Nephron progenitor cell (in vitro differentiated cells): ENCODE measurements around the gene MCM7.
A peak's percentile ranks its signal among the peaks of the same experiment; 100 is the strongest.

Experiments used
- DNase-seq: peaks from one replicate; pipeline ENCODE4 v3.0.0; 2021
- H3K27ac Mint-ChIP-seq: 2 replicates; pipeline ENCODE4 v1.8.0; 2021; ENCODE audit warnings: mild to moderate bottlenecking, moderate library complexity, mixed read lengths
- H3K27me3 Mint-ChIP-seq: 2 replicates; pipeline ENCODE4 v1.8.0; 2021; ENCODE audit warnings: mild to moderate bottlenecking, low read depth, mixed read lengths; ENCODE audit not compliant: poor library complexity
- H3K36me3 Mint-ChIP-seq: 2 replicates; pipeline ENCODE4 v1.8.0; 2021; ENCODE audit warnings: low read depth, mixed read lengths
- H3K4me1 Mint-ChIP-seq: 2 replicates; pipeline ENCODE4 v1.8.0; 2021; ENCODE audit warnings: mixed read lengths
- H3K4me3 Mint-ChIP-seq: 2 replicates; pipeline ENCODE4 v1.8.0; 2021; ENCODE audit warnings: mild to moderate bottlenecking, moderate library complexity, mixed read lengths
- H3K9me3 Mint-ChIP-seq: 2 replicates; pipeline ENCODE4 v1.8.0; 2021; ENCODE audit warnings: mild to moderate bottlenecking, moderate library complexity, mixed read lengths
- CTCF ChIP-seq: fragments of 200-600 bp; sonication (generic); IDR thresholded peaks from 2 replicates; pipeline ENCODE4 v1.5.0; 2021; ENCODE audit warnings: antibody characterized with exemption

Gene MCM7

GRCh38 chr7:100072462-100072861 lies 28.7 kb downstream of the MCM7 start:
- no peak overlapping the region for H3K27ac Mint-ChIP-seq
- TF ChIP-seq CTCF, result no peak
- H3K4me1 Mint-ChIP-seq, result no peaks in the 10 kb centered on the region
- peaks cover 28% of the 10 kb centered on the region for H3K27me3 Mint-ChIP-seq
- H3K9me3 Mint-ChIP-seq, result peaks cover 100% of the 10 kb centered on the region
- H3K4me3 Mint-ChIP-seq, result peak overlapping the region; percentile 52
- H3K36me3 Mint-ChIP-seq, result peaks cover 100% of the 10 kb centered on the region
- no peak for DNase-seq

GRCh38 chr7:100071018-100071723 lies 30.0 kb downstream of the MCM7 start:
- Mint-ChIP-seq H3K27me3 (peaks cover 17% of the 10 kb centered on the region), H3K4me1 (no peaks in the 10 kb centered on the region), H3K27ac (no peak overlapping the region), H3K9me3 (peaks cover 96% of the 10 kb centered on the region), H3K36me3 (peaks cover 97% of the 10 kb centered on the region), H3K4me3 (peak overlapping the region; percentile 40)
- TF ChIP-seq CTCF, result no peak
- no peak for DNase-seq

- Mint-ChIP-seq H3K27me3 (peaks cover 10% of the 10 kb centered on the region), H3K36me3 (peaks cover 97% of the 10 kb centered on the region), H3K9me3 (peaks cover 91% of the 10 kb centered on the region), H3K4me3 (no peak overlapping the region), H3K4me1 (no peaks in the 10 kb centered on the region), H3K27ac (no peak overlapping the region)
- no peak for DNase-seq
- no peak for TF ChIP-seq CTCF
These were observed 31.2 kb downstream of the MCM7 start for GRCh38 chr7:100069991-100070390.

- Mint-ChIP-seq H3K27ac (no peak overlapping the region), H3K36me3 (peaks cover 92% of the 10 kb centered on the region), H3K27me3 (peaks cover 10% of the 10 kb centered on the region), H3K4me3 (no peak overlapping the region), H3K4me1 (no peaks in the 10 kb centered on the region), H3K9me3 (peaks cover 75% of the 10 kb centered on the region)
- DNase-seq, result no peak
- TF ChIP-seq CTCF, result no peak
These were observed 34.2 kb downstream of the MCM7 start for GRCh38 chr7:100066953-100067352.

GRCh38 chr7:100065452-100066186 lies 35.6 kb downstream of the MCM7 start:
- H3K27ac Mint-ChIP-seq, result no peak overlapping the region
- no peak for TF ChIP-seq CTCF
- peaks cover 92% of the 10 kb centered on the region for H3K36me3 Mint-ChIP-seq
- no peak for DNase-seq
- H3K9me3 Mint-ChIP-seq, result peaks cover 62% of the 10 kb centered on the region
- peaks cover 6% of the 10 kb centered on the region for H3K27me3 Mint-ChIP-seq
- no peak overlapping the region for H3K4me3 Mint-ChIP-seq
- no peaks in the 10 kb centered on the region for H3K4me1 Mint-ChIP-seq

- H3K36me3 Mint-ChIP-seq, result peaks cover 87% of the 10 kb centered on the region
- TF ChIP-seq CTCF, result no peak
- peaks cover 47% of the 10 kb centered on the region for H3K9me3 Mint-ChIP-seq
- no peak for DNase-seq
- H3K27me3 Mint-ChIP-seq, result no peaks in the 10 kb centered on the region
- peak overlapping the region; percentile 46 for H3K27ac Mint-ChIP-seq
- no peak overlapping the region for H3K4me3 Mint-ChIP-seq
- H3K4me1 Mint-ChIP-seq, result no peaks in the 10 kb centered on the region
These were observed 37.0 kb downstream of the MCM7 start for GRCh38 chr7:100064162-100064561.
